Activated CD8-positive, alpha-beta T cell treated with anti-CD3 and anti-CD28 coated beads for 36 hours (primary cell): ENCODE measurements around the gene CCDC180. TPM values are rescaled to one million over a fixed set of nuclear protein-coding genes. Genes with fewer than 3 reads are reported as not detected.

Source experiments
- ATAC-seq: fragments of 200-7000 bp; cut with Tn5 transposase; one replicate; pipeline ENCODE4 v1.10.0; 2021; ENCODE audit warnings: mild to moderate bottlenecking, moderate library complexity
- CTCF ChIA-PET: fragments of 350-600 bp; sonication (Branson Sonifier 250); formaldehyde crosslinking; loops from one replicate; lab custom pipeline; 2021; ENCODE audit warnings: antibody characterized with exemption; lab: Charles Lee
- POLR2A ChIA-PET: fragments of 350-600 bp; sonication (Branson Sonifier 250); formaldehyde crosslinking; loops from one replicate; lab custom pipeline; 2021; ENCODE audit warnings: antibody characterized with exemption; lab: Charles Lee
- DNase-seq: peaks from one replicate; pipeline ENCODE4 v3.0.0-alpha.2; 2020
- H3K27ac Mint-ChIP-seq: one replicate; pipeline ENCODE4 v1.8.0; 2021; ENCODE audit warnings: mild to moderate bottlenecking, mixed read lengths
- H3K27me3 Mint-ChIP-seq: one replicate; pipeline ENCODE4 v1.8.0; 2021; ENCODE audit warnings: mixed read lengths
- H3K36me3 Mint-ChIP-seq: one replicate; pipeline ENCODE4 v1.8.0; 2021; ENCODE audit warnings: low read depth, mixed read lengths
- H3K4me1 Mint-ChIP-seq: one replicate; pipeline ENCODE4 v1.8.0; 2021; ENCODE audit warnings: low read depth, mixed read lengths
- H3K4me3 Mint-ChIP-seq: one replicate; pipeline ENCODE4 v1.8.0; 2021; ENCODE audit warnings: mild to moderate bottlenecking, moderate library complexity, mixed read lengths
- H3K9me3 Mint-ChIP-seq: one replicate; pipeline ENCODE4 v1.8.0; 2021; ENCODE audit warnings: mixed read lengths
- CTCF ChIP-seq: fragments of 200-600 bp; IDR thresholded peaks from one replicate; pipeline ENCODE4 v1.8.0; 2022; ENCODE audit warnings: antibody characterized with exemption, mild to moderate bottlenecking
- intact Hi-C: fragments of 100-400 bp; cut with micrococcal nuclease; formaldehyde crosslinking; loops from one replicate; pipeline ENCODE4 v1.10.0; 2022
- total RNA-seq, 2 experiments: library from RNA; stranded (reverse); gene quantifications; one replicate each; pipeline ENCODE4 v1.2.3, GENCODE V29; 2021

The CCDC180 gene
- total RNA-seq, 2 experiments from 2014 or later = 1.5 to 3.2 TPM

- Mint-ChIP-seq H3K4me1 (peaks cover 5% of the 10 kb centered on the region), H3K27me3 (peaks cover 6% of the 10 kb centered on the region), H3K27ac (no peak overlapping the region), H3K4me3 (no peak overlapping the region), H3K9me3 (peaks cover 19% of the 10 kb centered on the region), H3K36me3 (peaks cover 3% of the 10 kb centered on the region)
- ChIA-PET CTCF (interaction anchor here (1.5 to 1.6 kb wide), 2 partner anchors 23 to 85 kb away, joined by 3 read pairs; no protein-coding TSS in a partner anchor), POLR2A (interaction anchor here (1.2 to 1.8 kb wide), 2 partner anchors 12 to 15 kb away, joined by 3 read pairs; no protein-coding TSS in a partner anchor)
- DNase-seq (no peak), ATAC-seq (no peak)
- no peak for TF ChIP-seq CTCF
- intact Hi-C loops = no loop called here
Observed at GRCh38 chr9:97301974-97302373, 5.5 kb upstream of the CCDC180 start.

GRCh38 chr9:97304586-97304985, 2.9 kb upstream of the CCDC180 start:
- no peak for DNase-seq
- ATAC-seq = no peak
- peaks cover 9% of the 10 kb centered on the region for H3K9me3 Mint-ChIP-seq
- H3K36me3 Mint-ChIP-seq = no peaks in the 10 kb centered on the region
- intact Hi-C loops = no loop called here
- peaks cover 6% of the 10 kb centered on the region for H3K27me3 Mint-ChIP-seq
- no peak for TF ChIP-seq CTCF
- ChIA-PET POLR2A (no interaction called here), CTCF (no interaction called here)
- peaks cover 5% of the 10 kb centered on the region for H3K4me1 Mint-ChIP-seq
- H3K27ac Mint-ChIP-seq = no peak overlapping the region
- no peak overlapping the region for H3K4me3 Mint-ChIP-seq

DNA sequence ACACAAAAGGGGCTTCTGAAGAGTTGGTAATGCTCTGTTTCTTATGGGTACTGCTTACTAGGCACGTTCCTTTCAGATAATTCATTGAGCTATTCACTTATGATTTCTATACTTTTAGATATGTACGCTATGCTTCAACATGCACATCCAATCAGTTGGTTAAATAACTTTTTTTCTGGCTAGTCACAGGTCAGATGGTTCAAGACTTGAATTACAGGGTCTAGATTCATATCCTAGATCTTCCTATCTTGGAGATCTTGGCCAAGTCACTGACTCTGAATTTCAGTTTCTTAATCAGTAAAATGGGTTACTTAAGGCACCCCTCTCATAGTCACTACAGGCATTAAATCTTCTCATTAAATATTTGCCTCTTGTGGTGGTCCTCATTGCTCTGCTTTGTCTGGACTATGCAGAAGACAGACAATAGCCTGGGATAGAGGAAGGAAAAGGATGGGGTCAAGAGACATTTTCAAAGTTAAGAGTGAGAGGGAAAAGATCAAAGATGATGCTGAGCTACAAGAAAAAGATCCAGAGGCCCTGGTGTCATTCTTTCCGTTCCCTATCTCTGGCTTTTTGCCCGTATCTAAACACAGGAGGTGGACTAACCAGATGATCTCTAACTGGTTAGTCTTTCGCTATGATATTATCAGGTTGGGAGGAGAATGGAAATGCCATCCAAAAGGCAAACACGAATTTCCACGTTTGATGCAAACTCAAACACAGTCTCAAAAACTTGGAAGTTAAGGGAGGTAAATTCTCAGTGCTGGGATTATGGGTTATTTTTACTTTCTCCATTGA, 1.8 kb upstream of the CCDC180 start:
- ChIA-PET CTCF (no interaction called here), POLR2A (no interaction called here)
- no peak overlapping the region for H3K27ac Mint-ChIP-seq
- ATAC-seq (no peak), DNase-seq (no peak)
- no peak for TF ChIP-seq CTCF
- peaks cover 6% of the 10 kb centered on the region for H3K9me3 Mint-ChIP-seq
- H3K36me3 Mint-ChIP-seq = no peaks in the 10 kb centered on the region
- no peaks in the 10 kb centered on the region for H3K4me1 Mint-ChIP-seq
- no peak overlapping the region for H3K4me3 Mint-ChIP-seq
- intact Hi-C loops = no loop called here
- peaks cover 6% of the 10 kb centered on the region for H3K27me3 Mint-ChIP-seq

DNA sequence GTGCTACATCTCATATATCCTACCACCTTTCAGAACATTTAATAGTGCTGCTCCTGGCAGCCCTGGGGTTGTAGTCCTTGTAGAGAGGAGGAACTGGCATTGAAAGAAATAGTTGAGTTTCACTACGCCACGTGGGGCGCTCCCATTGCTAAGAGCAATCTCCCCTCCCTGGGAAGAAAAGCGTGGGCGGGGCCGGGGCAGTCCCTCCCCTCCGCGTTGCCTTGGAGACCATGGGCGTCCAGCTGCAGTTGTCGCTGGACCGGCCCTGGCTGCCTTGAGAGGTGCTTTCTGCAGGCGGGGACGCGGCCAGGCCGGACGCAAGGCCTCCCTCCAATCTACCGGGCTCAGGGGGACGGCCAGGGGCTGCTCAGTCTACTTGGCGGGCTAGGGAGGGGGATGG, 368 bp upstream of the CCDC180 start:
- intact Hi-C loops = no loop called here
- Mint-ChIP-seq H3K4me3 (no peak overlapping the region), H3K27me3 (peaks cover 6% of the 10 kb centered on the region), H3K4me1 (no peaks in the 10 kb centered on the region), H3K27ac (no peak overlapping the region), H3K36me3 (no peaks in the 10 kb centered on the region), H3K9me3 (peaks cover 4% of the 10 kb centered on the region)
- TF ChIP-seq CTCF = no peak
- peak; percentile 49 for DNase-seq
- ChIA-PET POLR2A (no interaction called here), CTCF (no interaction called here)
- no peak for ATAC-seq

DNA sequence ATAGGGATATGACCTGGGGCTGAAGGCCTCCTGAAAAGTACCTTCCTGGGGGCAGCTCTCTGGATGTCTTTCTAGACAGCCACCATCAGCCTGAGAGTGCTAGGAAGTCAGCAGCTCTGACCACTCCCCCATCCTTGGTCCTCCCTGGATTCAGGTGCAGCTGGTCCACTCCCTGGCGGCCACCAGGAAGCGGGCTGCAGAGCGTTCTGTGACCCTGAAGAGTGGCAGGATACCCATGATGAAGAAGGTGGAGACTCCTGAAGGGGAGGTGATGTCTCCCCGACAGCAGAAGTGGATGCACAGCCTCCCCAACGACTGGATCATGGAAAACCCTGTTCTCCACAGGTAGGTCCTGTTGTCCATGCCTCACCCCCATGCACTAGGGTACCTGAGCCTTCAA, 1.8 kb downstream of the CCDC180 start:
- ATAC-seq (no peak), DNase-seq (no peak)
- Mint-ChIP-seq H3K36me3 (peaks cover 4% of the 10 kb centered on the region), H3K27me3 (peaks cover 6% of the 10 kb centered on the region), H3K4me3 (no peak overlapping the region), H3K4me1 (no peaks in the 10 kb centered on the region), H3K27ac (no peak overlapping the region), H3K9me3 (peaks cover 3% of the 10 kb centered on the region)
- CTCF ChIA-PET = no interaction called here
- TF ChIP-seq CTCF = no peak
- intact Hi-C loops = no loop called here
- POLR2A ChIA-PET = no interaction called here
